HG03025 (cell line): ENCODE results near the gene PLXND1.
"Not testable (repeated sequence)": the region's sequence is repeated elsewhere in the genome, so short reads cannot be mapped to it uniquely, and the experiment has no call there.

Experiments used
- ATAC-seq: cut with Tn5 transposase; IDR thresholded peaks from one replicate; pipeline ENCODE4 v1.9.1; 2021; ENCODE audit warnings: mild to moderate bottlenecking, moderate library complexity; ENCODE audit not compliant: unreplicated experiment, low FRiP score

PLXND1 gene

DNA sequence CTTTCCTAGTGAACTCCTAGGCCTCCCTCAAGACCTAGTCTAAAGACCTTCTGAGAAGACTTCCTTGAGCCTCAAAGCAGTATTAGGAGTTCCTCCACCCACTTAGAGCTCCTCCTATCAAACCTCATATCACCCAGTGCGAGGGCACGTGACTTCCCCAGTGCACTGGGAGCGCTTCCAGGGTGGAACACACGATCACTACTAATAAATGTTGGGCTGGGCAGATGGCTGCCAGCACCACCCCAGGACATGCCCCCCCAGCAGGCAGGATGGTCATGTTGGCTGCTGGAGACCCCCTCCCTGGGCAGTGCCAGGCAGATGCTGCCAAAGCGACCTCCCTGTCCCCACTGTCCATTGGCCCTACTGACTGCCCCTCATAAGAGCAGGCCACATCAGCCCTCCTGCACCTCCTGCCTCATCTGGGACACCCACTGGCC is 8.5 kb upstream of the PLXND1 start:
- ATAC-seq, result no peak

DNA sequence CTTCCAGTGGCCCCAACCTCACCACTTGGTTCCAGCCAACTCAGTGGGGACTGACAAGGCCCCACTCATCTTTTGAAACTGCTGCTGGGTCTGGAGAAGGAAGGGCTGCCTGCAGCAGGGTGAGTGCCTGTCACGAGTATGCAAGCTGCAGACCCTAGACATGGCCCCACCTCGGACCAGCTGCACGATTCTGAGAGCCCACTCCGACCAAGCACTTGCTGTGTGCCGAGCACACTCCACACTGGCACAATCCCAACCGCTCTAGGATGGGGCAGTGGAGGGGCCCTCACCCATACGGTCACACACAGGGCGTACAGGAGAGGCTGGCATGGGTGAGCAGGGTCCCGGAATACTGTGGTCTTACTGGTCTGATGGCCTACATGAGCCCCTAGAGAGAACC is 8.0 kb upstream of the PLXND1 start:
- ATAC-seq, result no peak

DNA sequence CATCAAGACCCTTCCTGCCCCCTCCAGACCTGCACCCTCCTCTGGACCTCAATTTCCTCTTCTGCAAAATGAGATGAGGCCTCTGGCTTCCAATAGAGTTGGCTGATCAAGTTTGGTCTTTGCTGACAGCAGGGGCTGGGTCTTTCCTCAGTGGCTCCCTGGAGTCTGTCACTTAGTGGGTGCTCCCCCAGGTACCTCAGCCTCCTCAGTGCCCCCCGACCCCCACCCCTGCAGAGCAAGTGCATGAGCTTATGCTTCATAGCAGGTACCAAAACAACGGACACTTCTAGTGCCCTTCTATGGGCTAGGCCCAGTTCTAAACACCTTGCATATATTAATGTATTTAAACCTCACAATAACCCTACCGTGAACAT is 6.9 kb upstream of the PLXND1 start:
- ATAC-seq, result no peak

DNA sequence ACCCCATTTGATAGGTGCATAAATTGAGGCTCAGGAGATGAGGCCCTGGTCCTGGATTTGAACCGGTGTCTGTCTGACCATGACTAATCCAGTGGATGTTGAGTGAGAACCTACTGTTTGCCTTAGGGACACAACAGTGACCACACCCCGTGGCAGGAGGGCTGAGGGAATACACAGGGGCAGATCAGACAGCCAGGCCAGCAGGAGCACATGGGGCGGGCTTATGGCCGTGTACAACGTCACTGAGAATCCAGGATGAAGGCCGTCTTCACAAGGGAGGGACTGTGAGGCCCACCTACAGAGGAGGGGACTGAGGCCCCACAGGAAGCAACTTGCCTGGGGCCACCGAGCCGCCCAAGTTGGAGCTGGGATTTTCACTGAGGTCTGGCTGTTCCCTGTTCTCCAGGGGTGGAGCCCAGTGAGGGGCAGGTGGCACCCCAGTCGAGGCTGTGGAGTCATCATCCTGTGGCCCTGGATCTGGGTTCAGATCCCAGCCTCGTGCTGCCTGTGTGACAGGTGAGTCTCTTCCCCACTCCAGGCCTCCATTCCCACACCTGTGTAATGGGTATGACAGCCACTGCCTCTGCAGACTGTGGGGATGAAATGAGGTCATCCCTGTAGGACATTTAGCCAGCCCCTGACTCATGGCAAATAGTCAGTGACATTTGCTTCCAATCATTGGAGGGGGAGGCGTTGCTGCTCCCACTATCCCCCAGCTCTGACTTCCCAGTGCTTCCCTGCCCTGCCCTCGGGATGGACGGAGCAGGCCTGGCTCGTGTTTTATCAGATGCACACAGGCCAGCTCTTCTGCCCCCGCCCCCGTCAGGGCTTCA is 6.3 kb upstream of the PLXND1 start:
- ATAC-seq, result no peak

DNA sequence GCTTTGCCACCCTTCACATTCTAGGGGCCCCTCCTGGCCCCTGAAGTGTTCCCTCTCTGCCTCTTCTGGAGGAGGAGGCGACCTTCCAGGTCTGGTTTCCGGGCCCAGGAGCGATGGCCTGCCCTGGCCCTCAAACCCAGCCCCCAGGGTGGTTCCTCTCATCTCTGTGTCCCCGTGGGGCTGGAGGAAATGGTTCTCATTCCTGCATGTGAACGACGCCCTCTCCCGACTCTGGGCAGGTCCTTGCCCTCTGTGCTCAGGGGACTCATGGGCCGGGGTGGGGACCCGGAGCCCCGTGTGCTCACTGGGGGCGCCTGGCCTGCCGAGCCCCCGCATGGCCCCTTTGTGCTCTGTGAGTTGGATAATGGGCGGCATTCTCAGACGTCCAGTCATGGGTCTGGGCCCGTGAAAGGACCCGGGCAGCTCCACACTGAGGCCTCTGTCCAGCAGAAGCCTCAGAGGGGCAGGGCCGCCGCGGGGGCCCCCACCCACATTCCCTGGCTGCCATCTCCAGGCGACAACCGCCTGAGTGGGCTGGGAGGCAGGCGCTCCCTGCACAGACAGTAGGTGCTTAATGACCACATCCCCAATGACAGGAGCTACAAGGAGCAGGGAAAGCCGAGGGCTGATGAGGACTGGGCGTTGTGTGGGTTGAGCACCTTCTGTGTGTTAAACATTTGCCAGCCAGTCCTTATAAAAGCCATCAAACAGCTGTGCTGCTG is 5.5 kb upstream of the PLXND1 start:
- no peak for ATAC-seq

DNA sequence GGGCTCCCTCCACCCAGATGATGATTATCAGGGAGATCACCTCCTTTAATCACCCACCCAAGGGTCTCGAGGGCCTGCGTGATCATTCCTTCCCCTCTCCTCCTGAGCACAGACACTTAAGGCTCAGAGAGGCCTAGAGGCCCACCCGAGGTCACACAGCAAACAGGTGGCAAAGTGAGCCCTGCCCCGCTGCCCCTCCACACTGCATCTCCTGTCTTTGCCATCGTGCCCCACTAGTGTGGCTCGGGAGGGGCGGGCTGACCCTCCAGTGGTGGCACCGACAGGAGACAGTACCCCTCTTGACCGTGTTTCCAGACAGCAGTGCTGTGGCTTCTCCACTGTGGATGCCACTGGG is 4.9 kb upstream of the PLXND1 start:
- ATAC-seq, result no peak

DNA sequence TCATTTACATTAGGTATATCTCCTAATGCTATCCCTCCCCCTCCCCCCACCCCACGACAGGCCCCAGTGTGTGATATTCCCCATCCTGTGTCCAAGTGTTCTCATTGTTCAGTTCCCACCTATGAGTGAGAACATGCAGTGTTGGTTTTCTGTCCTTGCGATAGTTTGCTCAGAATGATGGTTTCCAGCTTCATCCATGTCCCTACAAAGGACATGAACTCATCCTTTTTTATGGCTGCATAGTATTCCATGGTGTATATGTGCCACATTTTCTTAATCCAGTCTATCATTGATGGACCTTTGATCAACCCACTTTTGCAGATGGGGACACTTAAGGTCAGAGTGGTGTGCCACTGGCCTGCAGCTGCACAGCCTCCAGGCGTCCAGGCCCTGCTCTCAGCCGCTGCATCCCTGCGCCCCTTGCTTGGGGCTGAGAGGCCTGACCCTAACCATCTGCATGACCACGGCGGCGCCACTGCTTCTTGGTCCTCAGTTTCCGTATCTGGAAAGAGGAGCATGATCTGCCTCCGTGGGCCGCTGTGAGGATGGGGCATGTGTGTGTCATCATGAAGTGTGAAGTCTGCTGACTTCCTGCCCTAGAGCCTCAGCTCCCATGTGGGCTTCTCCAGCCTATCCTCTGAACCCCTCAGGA is 4.4 kb upstream of the PLXND1 start:
- ATAC-seq, result not testable (repeated sequence)

DNA sequence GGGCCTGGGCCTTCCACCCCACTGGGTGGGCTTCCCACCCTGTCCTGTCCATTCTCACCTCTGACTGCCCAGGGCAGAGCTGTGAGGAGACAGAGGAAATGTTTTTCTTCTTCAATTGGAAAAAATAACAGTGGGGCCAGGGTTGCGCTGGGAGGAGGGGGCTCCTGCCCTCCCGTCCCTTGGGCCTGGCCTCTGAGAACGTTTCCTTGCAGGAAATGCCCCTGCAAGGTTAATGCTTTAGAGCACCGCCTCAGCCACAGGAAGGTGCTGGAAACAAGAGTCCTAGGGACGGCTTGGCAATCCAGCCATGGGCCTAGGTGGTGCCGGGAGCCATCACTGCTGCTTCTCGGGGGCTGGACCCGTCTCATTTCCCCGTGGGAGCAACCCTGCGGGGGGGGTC is 3.8 kb upstream of the PLXND1 start:
- no peak for ATAC-seq

DNA sequence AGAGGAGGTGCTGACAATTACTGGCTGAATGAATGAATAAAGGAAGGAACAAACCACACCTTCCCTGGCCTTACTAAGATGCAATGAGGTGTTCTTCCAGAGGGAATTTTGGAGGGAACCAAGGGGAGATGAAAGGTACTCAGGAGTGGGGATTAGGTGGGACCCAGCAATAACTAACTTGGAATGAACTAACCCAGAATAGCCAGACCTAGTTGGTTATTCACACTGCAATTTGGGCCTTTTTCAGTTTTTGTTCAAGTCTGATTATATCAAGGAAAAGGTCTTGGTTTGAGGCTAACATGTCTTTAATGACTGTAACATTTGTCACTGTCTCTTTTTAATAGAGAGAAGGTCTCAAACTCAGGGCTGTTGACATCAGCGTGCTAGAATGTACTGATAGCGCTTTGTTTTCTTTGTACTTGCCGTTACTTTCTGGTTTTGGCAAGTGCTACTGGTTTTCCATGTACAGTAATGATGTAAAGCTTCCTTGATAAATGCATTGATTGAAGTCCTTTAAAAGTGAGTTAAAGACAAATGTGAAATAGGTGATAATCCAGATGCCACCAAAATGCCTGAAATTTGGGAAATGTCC is 3.2 kb upstream of the PLXND1 start:
- ATAC-seq, result no peak

DNA sequence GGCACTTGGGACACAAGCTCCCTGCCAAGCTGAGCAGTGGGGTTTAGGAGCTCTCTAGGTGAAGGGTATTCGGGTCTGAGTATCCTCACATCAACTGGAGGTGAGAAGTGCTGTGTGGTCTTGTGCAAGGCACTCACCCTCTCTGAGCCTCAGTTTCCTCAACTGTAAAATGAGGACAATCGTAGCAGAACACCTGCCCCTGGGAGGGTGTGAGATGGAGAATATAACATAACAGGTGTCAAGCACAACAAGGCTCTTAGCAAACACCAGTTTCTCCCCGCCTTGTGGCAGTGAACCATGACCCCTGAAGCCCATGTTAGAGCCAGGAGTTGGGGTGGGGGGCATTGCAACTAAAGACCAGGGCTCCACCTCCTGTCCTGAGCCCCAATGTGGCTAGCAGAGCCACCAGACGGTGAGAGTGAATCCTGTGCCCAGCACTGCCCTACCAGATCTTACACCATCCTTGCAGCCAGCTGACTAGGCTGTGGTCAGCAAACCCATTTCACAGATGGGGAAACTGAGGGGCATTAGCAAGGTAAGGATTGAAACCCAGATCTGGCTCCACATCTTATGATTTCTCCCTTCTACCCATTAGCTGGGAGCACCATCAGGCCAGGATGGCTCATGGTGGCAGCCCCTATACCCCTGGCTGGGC is 2.6 kb upstream of the PLXND1 start:
- ATAC-seq, result no peak

DNA sequence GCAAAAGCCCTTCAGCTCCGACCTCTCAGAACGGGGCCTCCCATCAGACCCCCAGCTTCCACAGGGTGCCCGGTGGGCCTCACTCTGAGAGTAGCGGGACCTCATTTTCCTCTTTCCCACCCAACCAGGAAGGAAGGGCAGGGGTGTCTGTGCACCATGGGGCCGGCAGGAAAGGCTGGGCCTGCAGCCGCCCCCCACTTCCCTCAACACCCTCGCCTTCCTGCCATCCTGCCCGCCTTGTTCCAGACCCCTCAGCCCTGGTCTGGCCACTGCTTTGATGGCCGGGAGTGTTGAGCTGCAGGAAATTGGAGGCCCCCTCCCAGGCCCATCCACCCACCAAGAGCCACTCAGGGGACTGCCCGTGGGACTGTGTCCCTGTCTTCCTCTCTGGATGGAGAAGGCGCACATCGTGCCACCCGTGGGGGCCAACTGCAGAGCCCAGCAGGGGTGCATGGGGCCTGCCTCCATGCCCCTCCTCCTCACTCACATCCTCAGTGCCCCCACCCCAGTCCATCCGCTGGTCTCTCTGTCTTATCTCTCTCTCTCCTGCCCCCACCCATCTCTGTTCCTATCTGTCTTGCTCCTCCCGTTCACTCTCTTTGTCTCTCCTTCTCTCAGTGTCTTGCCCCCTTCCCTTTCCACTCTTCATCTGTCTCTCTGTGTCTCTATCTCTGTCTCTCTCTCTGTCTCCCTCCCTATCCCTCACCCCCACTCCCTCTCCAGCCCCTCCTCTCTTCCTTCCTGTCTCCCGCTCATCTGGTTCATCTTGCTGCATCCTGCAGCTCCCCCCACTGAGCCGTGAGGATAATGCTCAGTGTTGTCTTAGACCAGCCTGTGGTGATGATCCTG is 1.8 kb upstream of the PLXND1 start:
- ATAC-seq, result no peak

DNA sequence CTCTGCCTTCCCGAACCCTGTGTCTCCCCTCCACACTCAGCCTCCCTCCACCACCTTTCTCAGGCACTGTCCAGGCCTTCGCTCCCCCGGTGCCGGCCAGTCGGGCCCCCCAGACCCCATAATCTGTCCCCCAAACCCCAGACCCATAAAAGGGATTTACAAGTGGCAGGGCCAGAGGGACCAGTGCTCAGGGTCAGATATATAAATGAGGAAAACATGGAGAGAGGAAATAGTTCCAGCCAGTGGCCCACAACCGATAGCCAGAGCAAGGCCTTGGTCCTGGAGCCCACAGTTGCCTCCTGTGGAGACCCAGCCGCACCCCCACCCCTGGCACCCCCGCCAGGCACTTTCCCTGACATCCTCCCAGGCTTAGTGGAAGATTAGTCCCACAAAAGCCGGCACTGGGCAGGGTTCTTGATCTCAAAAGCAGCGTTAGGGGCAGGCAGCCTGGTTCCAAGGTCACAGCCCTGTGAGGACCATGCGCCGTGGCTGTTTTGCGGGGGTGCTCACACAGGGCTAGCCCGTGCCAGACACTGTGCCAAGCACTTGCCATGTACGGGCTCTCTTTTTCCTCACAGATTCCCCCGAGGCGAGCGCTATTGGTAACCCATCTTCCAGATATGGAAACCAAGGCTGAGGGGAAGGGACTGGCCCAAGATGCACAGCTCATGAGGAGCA is 1.1 kb upstream of the PLXND1 start:
- no peak for ATAC-seq

DNA sequence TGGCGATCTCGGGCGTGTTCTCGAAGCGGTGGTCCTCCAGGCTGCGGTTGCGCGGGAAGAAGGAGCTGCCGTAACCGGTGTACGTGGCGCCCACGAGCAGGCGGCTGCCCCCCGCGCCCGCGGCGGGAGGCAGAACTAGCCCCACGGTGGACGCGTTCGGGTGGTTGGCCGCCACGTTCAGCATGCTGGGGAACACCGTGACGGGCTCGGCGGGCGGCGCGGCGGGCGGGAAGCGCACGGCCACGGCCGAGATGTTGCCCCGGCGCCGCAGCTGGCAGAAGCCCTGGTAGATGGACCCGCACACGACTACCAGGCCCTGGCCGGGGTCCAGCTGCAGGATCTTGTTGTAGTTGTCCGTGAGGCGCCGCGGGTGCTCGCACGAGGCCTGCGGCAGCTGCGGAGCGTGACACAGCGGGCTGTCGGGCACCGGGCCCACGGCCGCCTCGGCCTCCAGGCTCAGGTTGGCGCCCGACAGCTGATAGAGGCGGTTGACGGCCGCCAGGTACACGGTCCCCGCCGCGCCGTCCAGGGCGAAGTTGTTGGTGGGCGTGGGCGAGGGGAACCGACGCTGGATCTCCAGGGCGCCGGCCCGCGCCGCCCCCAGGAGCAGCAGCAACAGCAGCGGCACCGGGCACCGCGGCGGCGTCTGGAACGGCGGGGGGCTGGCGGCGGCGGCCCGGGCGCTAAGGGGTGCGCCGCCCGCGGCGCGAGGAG is 397 bp downstream of the PLXND1 start:
- no peak for ATAC-seq

DNA sequence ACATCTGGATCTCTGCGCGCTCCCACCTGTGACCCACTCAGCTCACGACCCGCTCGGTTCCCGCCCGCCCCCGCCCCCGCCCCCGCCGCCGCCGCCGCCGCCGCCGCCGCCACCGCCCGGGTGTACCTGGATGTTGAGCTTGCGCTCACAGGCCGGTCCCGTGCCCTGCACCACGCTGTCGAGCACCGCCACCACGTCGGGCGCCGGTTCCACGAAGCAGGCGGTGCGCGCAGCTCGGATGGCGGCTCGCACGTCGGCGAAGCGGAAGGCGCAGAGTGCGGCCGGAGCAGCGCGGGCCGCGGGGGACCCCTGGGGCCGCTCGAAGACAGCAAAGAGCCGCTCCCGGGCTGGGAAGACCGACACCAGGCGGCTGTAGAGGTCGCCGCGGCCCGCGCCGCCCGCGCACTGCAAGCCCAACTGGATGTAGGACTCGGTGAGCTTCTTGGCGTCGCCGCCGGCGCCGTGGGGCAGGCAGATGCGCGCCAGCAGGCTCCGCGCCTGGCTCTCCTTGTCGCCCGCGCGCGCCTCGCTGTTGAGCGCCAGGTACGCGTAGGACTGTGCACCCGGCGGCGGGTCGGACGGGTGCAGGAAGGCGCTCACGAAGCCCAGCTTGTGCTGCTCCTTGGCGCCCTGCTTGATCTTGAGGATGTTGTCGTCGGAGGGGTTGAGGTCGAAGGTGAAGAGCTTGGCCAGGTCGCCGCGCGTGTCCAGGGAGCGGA is 1.1 kb downstream of the PLXND1 start:
- ATAC-seq, result no peak

DNA sequence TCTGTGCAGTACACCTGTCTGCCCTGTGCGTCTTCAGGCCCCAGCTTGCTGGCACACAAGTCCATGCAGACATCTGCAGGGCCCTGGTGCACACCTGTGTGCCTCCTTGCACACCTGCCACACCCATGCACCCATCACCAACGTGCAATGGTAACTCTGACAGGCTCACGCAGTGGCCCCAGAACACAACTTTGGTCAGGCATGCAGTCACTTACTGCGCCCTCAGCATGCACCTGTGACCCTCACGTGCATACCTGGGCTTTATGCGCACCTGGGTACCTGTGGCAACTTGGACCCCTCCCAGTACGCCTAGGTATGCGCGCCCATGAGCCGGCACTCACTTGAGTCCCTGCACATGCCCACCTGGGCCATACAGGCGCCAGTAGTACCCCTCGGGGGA is 1.7 kb downstream of the PLXND1 start:
- ATAC-seq, result no peak

DNA sequence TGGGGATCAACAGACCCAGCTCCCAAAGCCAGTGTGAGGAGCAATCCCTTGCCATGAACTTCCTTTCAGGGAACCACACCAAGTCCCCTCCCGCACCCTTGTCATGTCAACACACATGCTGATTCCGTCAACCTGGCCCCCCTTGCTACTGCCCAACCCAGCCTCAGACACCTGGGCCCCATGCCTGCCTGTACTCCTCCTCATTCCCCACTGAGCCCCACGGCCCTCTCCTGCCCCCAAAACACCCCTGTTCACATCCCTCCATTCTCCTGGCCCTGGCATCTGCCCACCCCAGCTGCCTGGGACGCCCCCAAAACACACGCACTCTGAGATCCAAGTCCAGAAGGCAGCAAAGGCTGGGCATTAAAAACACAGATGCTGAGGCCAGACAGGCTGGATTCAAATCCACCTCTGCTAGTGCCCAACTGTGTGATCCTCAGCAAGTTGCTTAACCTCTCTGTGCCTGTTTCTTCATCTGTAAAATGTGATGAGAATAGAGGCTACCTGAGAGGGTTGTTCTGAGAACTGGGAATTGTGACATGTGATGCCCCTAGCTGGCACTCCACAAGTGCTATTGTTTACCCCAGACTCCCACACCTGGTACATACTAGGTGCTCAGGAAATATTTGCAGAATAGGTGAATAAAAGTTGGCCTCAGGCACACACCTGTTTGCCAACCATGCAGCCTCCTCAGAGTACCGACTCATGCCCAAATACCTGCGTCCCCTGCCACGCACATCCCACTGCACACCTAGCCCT is 2.3 kb downstream of the PLXND1 start:
- ATAC-seq, result no peak

DNA sequence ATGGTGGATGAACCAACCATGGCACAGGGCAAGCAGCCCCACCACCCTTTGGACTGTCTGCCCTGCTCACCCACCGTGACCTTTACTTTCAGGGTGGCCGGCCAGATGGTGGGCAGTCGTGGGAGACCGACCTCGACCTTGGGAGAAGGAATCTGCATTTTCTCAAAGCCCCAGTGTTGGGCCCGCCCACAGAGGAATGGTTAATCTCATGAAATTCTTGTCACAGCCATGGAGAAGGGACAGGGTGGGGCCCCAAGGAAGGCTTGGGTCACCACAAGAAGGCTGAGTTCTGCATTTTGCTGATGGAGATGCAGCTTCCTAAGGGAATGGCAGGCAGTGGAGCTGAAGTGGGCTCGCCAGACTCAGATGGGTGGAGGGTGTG is 2.9 kb downstream of the PLXND1 start:
- no peak for ATAC-seq
